HG02798 (cell line): ENCODE results near the gene TMEM45B.
"Not testable (repeated sequence)": the region's sequence is repeated elsewhere in the genome, so short reads cannot be mapped to it uniquely, and the experiment has no call there.

Experiments used
- ATAC-seq: cut with Tn5 transposase; IDR thresholded peaks from one replicate; pipeline ENCODE4 v1.9.1; 2021; ENCODE audit warnings: mild to moderate bottlenecking; ENCODE audit not compliant: unreplicated experiment, poor library complexity

The TMEM45B gene

GRCh38 chr11:129804012-129804411 is 11.6 kb upstream of the TMEM45B start:
- ATAC-seq: no peak

GRCh38 chr11:129808241-129808640 is 7.4 kb upstream of the TMEM45B start:
- not testable (repeated sequence) for ATAC-seq

GRCh38 chr11:129813231-129813791 is 2.3 kb upstream of the TMEM45B start:
- no peak for ATAC-seq

- no peak for ATAC-seq
These were observed 1.2 kb upstream of the TMEM45B start for GRCh38 chr11:129814244-129815014.

GRCh38 chr11:129817534-129818051 is 1.9 kb downstream of the TMEM45B start:
- no peak for ATAC-seq

- not testable (repeated sequence) for ATAC-seq
These were observed 2.6 kb downstream of the TMEM45B start for GRCh38 chr11:129818236-129818635.

GRCh38 chr11:129819237-129819636 is 3.6 kb downstream of the TMEM45B start:
- ATAC-seq: no peak

GRCh38 chr11:129820228-129820627 is 4.6 kb downstream of the TMEM45B start:
- not testable (repeated sequence) for ATAC-seq

GRCh38 chr11:129823281-129823680 is 7.6 kb downstream of the TMEM45B start:
- ATAC-seq: not testable (repeated sequence)

GRCh38 chr11:129823799-129824198 is 8.2 kb downstream of the TMEM45B start:
- ATAC-seq: not testable (repeated sequence)

GRCh38 chr11:129825380-129825779 is 9.7 kb downstream of the TMEM45B start:
- ATAC-seq: no peak

- no peak for ATAC-seq
These were observed 12.7 kb downstream of the TMEM45B start for GRCh38 chr11:129828301-129828836.

GRCh38 chr11:129829497-129829896 is 13.8 kb downstream of the TMEM45B start:
- not testable (repeated sequence) for ATAC-seq

- ATAC-seq: not testable (repeated sequence)
These were observed 15.6 kb downstream of the TMEM45B start for GRCh38 chr11:129831227-129831626.

- not testable (repeated sequence) for ATAC-seq
These were observed 17.6 kb downstream of the TMEM45B start for GRCh38 chr11:129833260-129833659.

- ATAC-seq: not testable (repeated sequence)
These were observed 20.8 kb downstream of the TMEM45B start for GRCh38 chr11:129836423-129836891.

- no peak for ATAC-seq
These were observed 21.3 kb downstream of the TMEM45B start for GRCh38 chr11:129836979-129837378.

- ATAC-seq: no peak
These were observed 24.6 kb downstream of the TMEM45B start for GRCh38 chr11:129840236-129840635.

- ATAC-seq: no peak
These were observed 26.5 kb downstream of the TMEM45B start for GRCh38 chr11:129842138-129842537.

GRCh38 chr11:129846508-129847335 is 31.1 kb downstream of the TMEM45B start:
- no peak for ATAC-seq
